ENCODE results near the gene DYNC1H1. TPM values are rescaled to one million over a fixed set of nuclear protein-coding genes. Genes with fewer than 3 reads are reported as not detected.

Gene DYNC1H1
- total RNA-seq, 1 experiment from 2014 or later, result 361 TPM

- peaks cover 59 to 62% of the 10 kb centered on the region in 2 experiments for H3K36me3 ChIP-seq (ENCODE audit: control insufficient read depth in 1 of 2, insufficient read depth in 2 of 2, low read length in 2 of 2)
Measured at GRCh38 chr14:102042699-102043098, 78.3 kb downstream of the DYNC1H1 start.

More at GRCh38 chr14:102042699-102043098, 78.3 kb downstream of the DYNC1H1 start:
- BruUV-seq (replicated peaks), result no TSS peak
- Histone ChIP-seq H3K9me3 (ENCODE audit: control insufficient read depth in 1 of 2, insufficient read depth in 1 of 2, low read depth in 1 of 2, low read length in 2 of 2) (no peaks in the 10 kb centered on the region), H2AFZ (ENCODE audit: low read depth, low read length, poor library complexity, severe bottlenecking) (no peak overlapping the region), H4K20me1 (ENCODE audit: insufficient read depth) (no peaks in the 10 kb centered on the region), H3K4me1 (ENCODE audit: control insufficient read depth in 1 of 2, insufficient read depth in 2 of 2, low read length in 2 of 2) (peaks cover 0 to 10% of the 10 kb centered on the region in 2 experiments; a peak in 2 of 4 replicates), H3K4me2 (ENCODE audit: low read length) (no peak overlapping the region), H3K27ac (ENCODE audit: low read depth, low read length) (no peak overlapping the region), H3K79me2 (ENCODE audit: insufficient read depth, low read length) (no peaks in the 10 kb centered on the region), H3K27me3 (ENCODE audit: insufficient read depth, low read length) (no peaks in the 10 kb centered on the region), H3K9me2 (ENCODE audit: insufficient read depth) (no peaks in the 10 kb centered on the region), H3K4me3 (replicated peaks in 1 of 2; ENCODE audit: low read depth in 1 of 2, low read length in 2 of 2) (no peak overlapping the region), H3K9ac (ENCODE audit: low read length) (no peak overlapping the region)
- ChIA-PET RAD21 (ENCODE audit: low non-redundant PET in 1 of 2, low total read pairs in 2 of 2, uncharacterized antibody in 2 of 2, unreplicated experiment in 2 of 2) (no interaction called here), CTCF (no interaction called here), POLR2A (no interaction called here)
- DNase-seq (ENCODE audit: low read depth, low spot score) (no peak), ATAC-seq (no peak)
- intact Hi-C loops (cut with micrococcal nuclease), result no loop called here
- TF ChIP-seq JUND (IDR thresholded peaks at IDR 0.05) (no peak), SRF (IDR thresholded peaks at IDR 0.05; ENCODE audit: low read depth) (no peak), EZH2phosphoT487 (IDR thresholded peaks at IDR 0.05; ENCODE audit: borderline replicate concordance) (no peak), CBX3 (IDR thresholded peaks at IDR 0.05; ENCODE audit: low read depth) (no peak), POLR2AphosphoS5 (IDR thresholded peaks at IDR 0.05; ENCODE audit: low read depth, low read length) (no peak), SP1 (IDR thresholded peaks at IDR 0.05; ENCODE audit: low read depth) (no peak), YY1 (IDR thresholded peaks at IDR 0.05; ENCODE audit: extremely low read depth, insufficient replicate concordance, low read depth, low read length) (no peak), ZBTB33 (IDR thresholded peaks at IDR 0.05; ENCODE audit: extremely low read depth, insufficient replicate concordance, low read length) (no peak), RAD21 (IDR thresholded peaks at IDR 0.05; ENCODE audit: low read depth) (no peak), REST (IDR thresholded peaks at IDR 0.05; ENCODE audit: low read depth) (no peak)

All from HCT116 (cell line).